ENCODE data around the gene NAPB.
"Not testable (repeated sequence)": the region's sequence is repeated elsewhere in the genome, so short reads cannot be mapped to it uniquely, and the experiment has no call there.

Gene NAPB

GRCh38 chr20:23420943-23421931 is at the start of gene NAPB:
TSS of gene NAPB (minus strand) at chr20:23421488. CDS start at chr20:23421402, 86 bp downstream.
- peak within 1 kb of the TSS; percentile 83 for H3K27ac ChIP-seq

DNA sequence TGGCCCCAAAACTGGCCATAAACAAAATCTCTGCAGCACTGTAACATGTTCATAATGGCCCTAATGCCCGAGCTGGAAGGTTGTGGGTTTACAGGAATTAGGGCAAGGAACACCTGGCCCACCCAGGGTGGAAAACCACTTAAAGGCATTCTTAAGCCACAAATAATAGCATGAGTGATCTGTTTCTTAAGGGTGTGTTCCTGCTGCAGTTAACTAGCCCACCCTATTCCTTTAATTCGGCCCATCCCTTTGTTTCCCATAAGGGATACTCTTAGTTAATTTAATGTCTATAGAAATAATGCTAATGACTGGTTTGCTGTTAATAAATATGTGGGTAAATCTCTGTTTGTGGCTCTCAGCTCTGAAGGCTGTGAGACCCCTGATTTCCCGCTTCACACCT is 45.7 kb upstream of the NAPB start:
- H3K27ac ChIP-seq; DNase-seq (ENCODE audit: low read depth, low spot score): not testable (repeated sequence)

More at GRCh38 chr20:23420943-23421931, at the start of gene NAPB:
- peak; percentile 68 for DNase-seq (ENCODE audit: low read depth, low spot score)

DNA sequence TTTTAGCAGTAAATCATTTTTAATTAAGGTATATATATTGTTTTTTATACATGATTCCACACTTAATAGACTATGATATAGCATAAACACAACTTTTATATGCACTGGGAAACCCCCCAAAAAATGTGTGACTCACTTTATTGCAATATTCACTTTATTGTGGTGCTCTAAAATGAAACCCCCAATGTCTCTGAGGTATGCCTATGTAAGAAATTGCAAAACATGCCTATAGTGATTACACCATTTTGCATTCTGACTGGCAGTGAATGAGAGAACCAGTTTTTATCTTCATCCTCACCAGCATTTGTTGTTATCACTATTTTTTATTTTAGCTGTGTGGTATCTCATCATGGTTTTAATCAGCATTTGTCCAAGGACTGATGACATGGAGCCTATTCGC is 39.9 kb upstream of the NAPB start:
- H3K27ac ChIP-seq, result no peak overlapping the region
- DNase-seq (ENCODE audit: low read depth, low spot score), result no peak

- no peak overlapping the region for H3K27ac ChIP-seq
- DNase-seq (ENCODE audit: low read depth, low spot score), result no peak
These were observed 38.3 kb upstream of the NAPB start for GRCh38 chr20:23459461-23460150.

DNA sequence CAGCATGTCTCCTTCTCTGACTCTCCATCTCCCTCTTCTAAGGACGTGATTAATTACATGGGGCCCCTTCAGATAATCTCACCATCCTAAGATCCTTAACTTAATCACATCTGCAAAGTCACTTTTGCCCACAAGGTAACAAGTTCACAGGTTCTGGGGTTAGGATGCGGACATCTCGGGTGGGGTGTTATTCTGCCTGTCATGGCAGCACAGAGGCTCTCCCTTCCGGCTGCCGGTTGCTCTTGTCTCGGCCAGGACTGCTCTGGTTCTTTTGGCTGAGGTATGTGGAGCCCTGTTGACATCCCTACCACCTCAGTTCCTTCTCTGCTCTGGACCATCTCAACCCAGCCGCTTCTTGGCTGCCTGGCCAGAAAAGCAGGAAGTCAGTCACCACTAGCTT is 35.6 kb upstream of the NAPB start:
- DNase-seq (ENCODE audit: low read depth, low spot score), result no peak
- no peak overlapping the region for H3K27ac ChIP-seq

GRCh38 chr20:23456409-23456808 is 35.1 kb upstream of the NAPB start:
- no peak for DNase-seq (ENCODE audit: low read depth, low spot score)
- no peak overlapping the region for H3K27ac ChIP-seq

GRCh38 chr20:23455639-23456038 is 34.4 kb upstream of the NAPB start:
- no peak overlapping the region for H3K27ac ChIP-seq
- no peak for DNase-seq (ENCODE audit: low read depth, low spot score)

- H3K27ac ChIP-seq, result no peak overlapping the region
- no peak for DNase-seq (ENCODE audit: low read depth, low spot score)
These were observed 33.5 kb upstream of the NAPB start for GRCh38 chr20:23454816-23455215.

GRCh38 chr20:23453549-23454543 is 32.6 kb upstream of the NAPB start:
- no peak for DNase-seq (ENCODE audit: low read depth, low spot score)
- H3K27ac ChIP-seq, result no peak overlapping the region

DNA sequence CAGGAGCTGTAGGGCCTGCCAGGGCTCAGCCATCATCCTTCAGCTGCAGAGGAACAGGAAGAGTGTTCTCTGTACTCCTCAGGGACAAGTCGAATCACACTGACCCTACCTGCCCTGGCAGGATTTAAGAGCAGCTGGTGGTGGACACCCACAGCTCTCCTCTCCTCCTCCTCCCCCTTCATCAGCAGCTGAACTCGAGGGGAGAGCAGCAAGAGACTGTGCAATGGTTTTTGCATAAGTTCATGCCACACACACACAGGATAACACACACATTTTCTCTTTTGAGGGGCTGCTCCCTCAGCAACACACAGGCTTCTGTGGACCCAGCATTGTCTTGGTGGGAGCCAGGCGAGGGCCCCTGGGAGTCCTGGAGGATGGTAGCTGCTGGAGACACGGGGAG is 31.5 kb upstream of the NAPB start, which contains the start of gene CST11:
Gene CST11 (minus strand): TSS at position 101 of the 400 bp plus-strand sequence. CDS start 65 bp downstream, at position 36.
- no peak for DNase-seq (ENCODE audit: low read depth, low spot score)
- H3K27ac ChIP-seq, result no peak within 1 kb of the TSS

- H3K27ac ChIP-seq, result no peak overlapping the region
- no peak for DNase-seq (ENCODE audit: low read depth, low spot score)
These were observed 30.7 kb upstream of the NAPB start for GRCh38 chr20:23451956-23452487.

- no peak overlapping the region for H3K27ac ChIP-seq
- DNase-seq (ENCODE audit: low read depth, low spot score), result no peak
These were observed 29.6 kb upstream of the NAPB start for GRCh38 chr20:23450877-23451276.

- H3K27ac ChIP-seq, result no peak overlapping the region
- DNase-seq (ENCODE audit: low read depth, low spot score), result peak; percentile 12
These were observed 28.1 kb upstream of the NAPB start for GRCh38 chr20:23449421-23449820.

GRCh38 chr20:23448167-23448566 is 26.9 kb upstream of the NAPB start:
- no peak for DNase-seq (ENCODE audit: low read depth, low spot score)
- no peak overlapping the region for H3K27ac ChIP-seq

DNA sequence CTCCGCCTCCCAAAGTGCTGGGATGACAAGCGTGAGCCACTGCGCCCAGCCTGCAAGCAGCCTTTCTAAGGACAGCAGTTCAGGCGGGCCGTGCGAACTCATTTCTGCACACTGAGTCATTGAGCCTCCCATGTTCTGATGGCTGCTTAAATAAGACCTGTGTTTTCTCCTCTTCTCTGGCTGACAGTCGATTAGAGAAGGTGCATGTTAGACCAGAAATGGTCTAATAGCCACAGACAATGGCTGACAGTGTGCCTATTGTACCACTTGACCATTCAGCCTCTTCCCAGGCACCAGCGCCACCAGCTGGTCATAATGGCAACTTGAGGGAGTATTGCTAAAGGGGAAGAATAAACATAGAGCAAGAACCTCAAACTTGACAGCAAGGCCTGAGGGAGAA is 25.2 kb upstream of the NAPB start:
- DNase-seq (ENCODE audit: low read depth, low spot score), result no peak
- peak overlapping the region; percentile 14 for H3K27ac ChIP-seq

DNA sequence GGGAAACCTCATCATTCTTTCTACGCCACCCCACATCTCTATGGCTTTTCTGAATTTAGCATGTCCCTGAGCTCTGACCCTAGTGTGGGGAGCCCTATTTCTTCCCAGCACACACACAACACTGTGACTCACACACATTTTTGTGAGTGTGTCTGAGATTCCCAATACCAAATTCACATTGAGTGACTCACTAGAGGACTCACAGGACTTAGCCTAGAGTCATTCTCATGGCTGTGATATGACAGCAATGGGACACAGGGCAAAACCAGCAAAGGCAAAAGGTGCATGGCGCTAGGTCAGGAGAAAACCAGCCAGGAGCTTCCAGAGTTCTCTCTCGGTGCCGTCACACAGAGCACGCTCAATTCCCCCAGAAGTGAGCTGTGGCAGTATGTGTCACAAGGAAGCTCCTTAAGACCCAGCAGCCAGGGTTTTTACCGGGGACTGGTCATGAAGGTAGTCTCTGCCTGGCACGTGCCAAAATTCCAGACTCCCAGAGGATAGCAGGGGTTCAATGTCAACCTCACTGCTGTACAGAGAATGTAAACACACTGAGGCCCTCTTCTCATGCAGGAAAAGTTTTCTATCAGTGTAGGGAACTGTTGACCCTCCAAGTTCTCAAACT is 24.4 kb upstream of the NAPB start:
- peak; percentile 50 for DNase-seq (ENCODE audit: low read depth, low spot score)

DNA sequence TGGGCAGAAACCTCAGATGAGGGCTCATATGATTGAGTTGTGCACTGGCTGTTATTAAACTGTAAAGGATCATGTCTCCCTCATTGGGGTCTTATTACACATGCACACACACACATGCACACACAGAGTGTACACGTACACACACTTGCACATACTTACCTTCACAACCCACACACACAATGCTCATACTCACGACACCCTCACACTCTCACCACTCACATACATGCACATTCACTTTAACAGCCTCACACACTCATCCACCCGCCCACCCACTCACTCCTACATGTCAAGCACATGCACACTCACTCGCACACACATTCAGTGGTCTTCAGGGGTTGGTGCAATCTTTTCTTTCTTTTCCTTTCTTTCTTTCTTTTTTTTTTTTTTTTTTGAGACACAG is 23.6 kb upstream of the NAPB start:
- H3K27ac ChIP-seq, result no peak overlapping the region
- DNase-seq (ENCODE audit: low read depth, low spot score), result no peak

More for the DNA sequence above, 24.4 kb upstream of the NAPB start:
- peak overlapping the region; percentile 14 for H3K27ac ChIP-seq

DNA sequence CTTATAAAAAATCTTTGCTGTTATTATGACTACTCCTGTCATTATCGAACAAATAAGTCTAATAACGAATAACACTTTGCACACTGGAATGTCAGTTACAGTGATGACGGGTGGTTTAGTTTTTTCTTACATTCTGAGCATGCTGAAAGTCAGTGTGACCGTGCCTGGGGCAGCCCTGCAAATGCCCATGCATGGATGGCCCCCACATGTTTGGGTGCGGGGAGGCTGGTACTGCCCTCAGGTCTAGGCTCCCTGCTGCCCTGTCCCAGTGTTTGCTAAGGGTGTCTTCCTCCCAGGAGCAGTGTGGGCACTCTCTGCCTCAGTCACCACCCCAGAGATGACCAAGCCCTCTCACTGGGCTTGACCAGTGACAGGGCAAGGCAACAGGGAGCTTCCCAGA is 21.1 kb upstream of the NAPB start:
- DNase-seq (ENCODE audit: low read depth, low spot score), result no peak
- H3K27ac ChIP-seq, result no peak overlapping the region

DNA sequence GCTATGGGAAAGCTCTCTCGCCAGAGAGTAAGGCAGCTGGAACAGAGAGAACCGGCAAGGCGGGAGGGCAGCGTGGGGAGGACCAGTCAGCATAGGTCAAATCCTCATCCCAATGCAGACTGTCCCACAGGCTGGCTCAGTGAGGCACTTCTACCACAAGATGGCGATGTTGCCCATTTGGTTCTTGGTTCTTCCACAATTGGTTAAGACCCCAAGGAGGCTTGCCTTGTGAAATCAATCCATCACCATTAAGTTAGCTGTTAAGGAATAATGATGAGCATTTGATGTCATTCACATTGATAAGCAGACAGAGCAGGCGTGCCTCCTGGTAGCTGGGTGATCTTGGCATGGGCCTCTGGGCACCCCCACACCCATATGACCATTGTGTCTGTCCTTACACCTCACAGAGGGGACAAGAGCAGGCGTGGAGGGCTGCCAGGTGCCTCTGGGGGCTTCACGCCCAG is 20.6 kb upstream of the NAPB start:
- no peak overlapping the region for H3K27ac ChIP-seq
- DNase-seq (ENCODE audit: low read depth, low spot score), result no peak
